Neural progenitor cell (in vitro differentiated cells): ENCODE data around the gene CALY.
"Not testable (repeated sequence)": the region's sequence is repeated elsewhere in the genome, so short reads cannot be mapped to it uniquely, and the experiment has no call there.

Experiments used
- EZH2 ChIP-seq: fragments of 200-600 bp; sonication (generic); IDR thresholded peaks from 2 replicates; pipeline ENCODE4 v1.6.1; 2017; ENCODE audit warnings: antibody characterized with exemption, mild to moderate bottlenecking, moderate library complexity
- TF ChIP-seq, protein P1 (sequence below): fragments of 200-600 bp; sonication (generic); IDR thresholded peaks from 2 replicates; pipeline ENCODE4 v1.5.1; 2017; ENCODE audit warnings: antibody characterized with exemption, mild to moderate bottlenecking

DNA sequence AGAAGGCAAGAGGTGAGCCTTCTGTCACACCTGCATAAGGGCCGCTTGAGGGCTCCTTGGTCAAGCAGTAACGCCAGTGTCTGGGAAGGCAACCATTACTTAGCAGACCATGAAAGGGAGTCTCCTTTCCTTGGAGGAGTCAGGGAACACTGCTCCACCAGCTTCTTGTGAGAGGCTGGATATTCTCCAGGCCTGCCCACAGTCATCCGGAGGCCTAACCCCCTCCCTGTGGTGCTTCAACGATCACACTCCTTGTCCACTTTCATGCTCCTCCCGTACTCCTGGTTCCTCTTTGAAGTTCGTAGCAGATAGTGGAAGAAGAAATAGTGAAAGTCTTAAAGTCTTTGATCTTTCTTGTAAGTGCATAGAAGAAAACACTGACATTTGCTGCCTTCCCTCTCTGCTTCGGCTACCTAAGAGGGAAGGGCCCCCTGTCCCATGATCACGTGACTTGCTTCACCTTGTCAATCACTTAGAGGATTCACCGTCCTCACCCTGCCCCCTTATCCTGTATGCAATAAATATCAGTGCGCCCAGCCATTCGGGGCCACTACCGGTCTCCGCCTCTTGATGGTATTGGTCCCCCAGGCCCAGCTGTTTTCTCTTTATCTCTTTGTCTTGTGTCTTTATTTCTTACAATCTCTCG, 14.5 kb downstream of the CALY start:
- TF ChIP-seq EZH2: not testable (repeated sequence)
- TF ChIP-seq, protein P1, sequence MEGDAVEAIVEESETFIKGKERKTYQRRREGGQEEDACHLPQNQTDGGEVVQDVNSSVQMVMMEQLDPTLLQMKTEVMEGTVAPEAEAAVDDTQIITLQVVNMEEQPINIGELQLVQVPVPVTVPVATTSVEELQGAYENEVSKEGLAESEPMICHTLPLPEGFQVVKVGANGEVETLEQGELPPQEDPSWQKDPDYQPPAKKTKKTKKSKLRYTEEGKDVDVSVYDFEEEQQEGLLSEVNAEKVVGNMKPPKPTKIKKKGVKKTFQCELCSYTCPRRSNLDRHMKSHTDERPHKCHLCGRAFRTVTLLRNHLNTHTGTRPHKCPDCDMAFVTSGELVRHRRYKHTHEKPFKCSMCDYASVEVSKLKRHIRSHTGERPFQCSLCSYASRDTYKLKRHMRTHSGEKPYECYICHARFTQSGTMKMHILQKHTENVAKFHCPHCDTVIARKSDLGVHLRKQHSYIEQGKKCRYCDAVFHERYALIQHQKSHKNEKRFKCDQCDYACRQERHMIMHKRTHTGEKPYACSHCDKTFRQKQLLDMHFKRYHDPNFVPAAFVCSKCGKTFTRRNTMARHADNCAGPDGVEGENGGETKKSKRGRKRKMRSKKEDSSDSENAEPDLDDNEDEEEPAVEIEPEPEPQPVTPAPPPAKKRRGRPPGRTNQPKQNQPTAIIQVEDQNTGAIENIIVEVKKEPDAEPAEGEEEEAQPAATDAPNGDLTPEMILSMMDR: not testable (repeated sequence)
